ENCODE measurements around the gene VPS13D.

VPS13D gene

GRCh38 chr1:12339396-12339795 is 109.6 kb downstream of the VPS13D start:
- DNase-seq: no peak

- no peak for DNase-seq
Measured at GRCh38 chr1:12339811-12340543, 110.1 kb downstream of the VPS13D start.

- DNase-seq: no peak
Measured at GRCh38 chr1:12340544-12340930, 110.7 kb downstream of the VPS13D start.

GRCh38 chr1:12341667-12342066 is 111.8 kb downstream of the VPS13D start:
- DNase-seq: no peak

DNA sequence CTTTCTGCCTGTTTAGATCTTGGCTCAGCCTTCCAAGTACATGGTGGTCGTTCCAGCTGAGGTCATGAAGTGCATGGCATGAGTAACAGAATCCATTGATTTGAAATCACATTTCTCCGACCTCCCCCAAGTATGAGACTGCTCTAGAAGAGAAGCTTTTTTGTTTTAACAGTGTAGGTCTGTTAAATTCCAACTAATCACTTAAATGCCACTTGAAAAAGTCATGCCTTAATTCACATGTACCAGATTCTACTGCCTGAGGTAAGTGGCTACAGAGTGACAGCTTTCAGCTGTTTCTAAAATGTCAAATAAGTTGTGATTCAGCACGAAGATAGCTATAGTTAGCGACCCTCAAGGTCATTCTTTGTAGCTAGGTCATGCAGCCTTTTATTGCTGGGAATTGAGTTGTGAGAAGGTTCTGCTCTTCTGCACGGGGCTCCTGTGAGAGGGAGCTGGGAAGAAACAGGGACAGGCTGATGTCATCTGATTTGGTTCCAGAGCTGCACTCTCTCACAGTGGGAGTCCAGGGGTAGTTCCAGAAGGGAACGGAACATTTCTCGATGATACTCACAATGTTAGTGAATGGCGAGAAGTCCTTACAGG is 112.7 kb downstream of the VPS13D start:
- no peak for DNase-seq

DNA sequence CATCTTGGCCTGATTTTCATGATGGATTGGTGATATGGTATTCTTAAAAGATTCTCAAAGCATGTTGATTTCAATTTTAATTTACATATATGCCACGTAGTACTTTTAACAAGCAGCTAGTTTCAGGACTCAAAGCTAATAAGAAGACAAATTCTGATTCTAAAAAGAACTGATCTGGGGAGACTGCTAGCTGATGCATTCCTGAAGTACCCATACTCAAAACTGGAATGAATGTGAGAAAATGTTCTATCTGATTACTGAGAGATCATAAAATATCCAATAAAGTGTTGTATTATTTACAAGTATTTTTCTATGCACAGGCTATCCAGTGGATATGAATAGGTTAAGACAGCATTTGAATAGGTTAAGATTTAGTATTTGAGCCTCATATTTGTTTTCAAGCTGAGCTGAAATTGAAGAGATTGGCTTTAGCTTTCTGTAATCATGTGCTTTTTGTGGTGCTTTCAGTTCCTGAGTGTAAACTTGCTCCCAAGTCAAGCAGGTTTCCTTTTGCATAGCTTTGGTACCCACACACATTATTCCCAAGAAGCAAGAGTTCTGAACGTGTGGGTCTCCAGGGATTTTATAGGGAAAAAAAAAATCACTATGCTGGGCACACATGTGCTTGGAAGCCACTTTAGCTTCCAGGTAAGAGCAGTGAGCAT is 114.1 kb downstream of the VPS13D start:
- no peak for DNase-seq

DNA sequence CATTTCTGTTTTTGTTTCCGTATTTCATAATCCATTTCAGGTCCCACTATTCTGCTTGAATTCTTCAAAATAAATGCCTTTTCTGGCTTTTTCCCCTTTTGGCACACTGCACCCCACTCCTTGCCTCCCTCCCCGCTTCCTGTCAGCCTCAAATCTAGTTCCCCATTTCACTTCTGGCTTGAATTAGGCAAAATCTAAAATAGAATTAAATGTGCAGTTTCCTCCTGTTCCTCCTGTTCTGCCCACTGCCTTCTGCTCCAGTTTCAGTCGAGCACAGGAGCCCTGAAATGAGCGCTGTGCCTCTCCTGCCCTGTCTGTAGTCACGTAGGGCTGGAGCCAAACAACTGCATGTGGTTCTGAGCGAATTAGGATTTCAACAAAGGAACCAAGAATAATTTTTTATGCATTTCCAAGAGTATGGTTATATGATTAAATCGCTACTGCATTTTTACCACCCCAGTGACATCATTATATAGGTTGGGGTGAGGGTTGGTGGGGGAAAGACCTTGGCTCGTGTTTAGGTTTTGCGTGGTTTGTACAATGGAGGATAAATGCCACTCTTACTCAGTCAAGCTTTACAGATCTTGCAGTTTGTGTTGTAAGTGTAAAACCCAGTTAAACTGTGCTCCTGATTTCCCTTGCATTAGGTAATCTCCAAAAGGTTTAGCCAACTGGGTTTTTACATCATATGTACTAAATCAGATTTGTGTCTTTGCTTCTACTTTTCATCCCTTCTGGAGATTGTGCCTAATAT is 114.9 kb downstream of the VPS13D start:
- DNase-seq: no peak

- peak in 1 of 2 experiments; percentile 19 for DNase-seq
Measured at GRCh38 chr1:12345350-12346217, 115.8 kb downstream of the VPS13D start.

- DNase-seq: no peak
Measured at GRCh38 chr1:12346483-12347151, 116.8 kb downstream of the VPS13D start.

DNA sequence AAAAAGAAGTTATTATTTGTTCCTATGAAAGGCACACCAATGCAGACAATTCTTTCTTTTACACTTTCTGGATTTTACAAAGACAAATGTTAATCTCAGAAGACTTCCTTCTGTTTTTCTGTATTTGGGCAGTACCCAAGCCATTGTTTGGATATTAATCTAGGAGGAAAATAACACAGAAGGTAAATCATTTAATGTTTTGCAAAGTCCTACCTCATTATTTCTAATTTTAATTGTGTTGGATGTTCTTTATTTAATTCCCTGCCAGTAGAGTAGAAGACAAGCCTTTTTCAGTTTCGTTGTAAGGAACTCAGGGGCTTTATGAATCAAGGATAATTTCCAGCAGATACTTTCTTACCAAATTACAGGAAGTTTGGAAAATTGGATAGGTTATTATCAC is 118.3 kb downstream of the VPS13D start:
- DNase-seq: no peak

- no peak for DNase-seq
Measured at GRCh38 chr1:12353981-12354380, 124.2 kb downstream of the VPS13D start.

DNA sequence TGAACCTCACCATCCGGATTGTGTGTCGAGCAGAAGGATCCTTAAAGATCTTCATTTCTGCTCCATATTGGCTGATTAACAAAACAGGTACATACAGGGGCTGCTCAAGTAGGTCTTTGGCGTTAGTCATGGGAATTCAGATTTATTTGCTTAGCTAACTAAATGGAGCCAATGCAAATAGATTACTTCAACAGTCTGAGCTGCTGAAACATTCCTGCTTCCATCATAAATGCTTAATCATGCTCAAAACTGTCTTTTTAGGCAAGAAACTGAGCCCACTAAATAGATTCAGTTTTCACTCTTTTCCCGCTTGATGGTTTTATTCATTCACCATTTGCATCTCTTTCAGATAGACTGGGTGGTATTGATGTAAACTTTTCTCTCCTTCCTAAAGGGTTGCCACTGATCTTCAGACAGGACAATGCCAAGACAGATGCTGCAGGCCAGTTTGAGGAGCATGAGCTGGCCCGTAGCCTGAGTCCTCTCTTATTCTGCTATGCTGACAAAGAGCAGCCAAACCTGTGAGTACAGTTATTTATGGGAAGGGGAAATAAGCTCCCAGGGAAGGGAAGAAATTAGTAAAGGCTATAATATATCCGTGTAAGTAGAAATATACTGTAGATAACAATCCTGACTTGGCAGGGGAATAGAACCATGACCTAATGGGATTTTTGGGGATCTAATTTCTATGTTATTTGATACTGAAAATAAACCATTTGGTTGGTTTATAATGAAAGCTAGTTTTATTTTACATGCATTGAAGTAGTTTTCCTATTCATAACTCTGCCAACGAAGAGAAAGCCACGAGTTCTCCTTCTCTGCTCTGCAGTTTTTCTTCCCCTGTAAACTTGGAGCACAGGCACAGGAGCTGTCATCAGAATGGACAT is 126.4 kb downstream of the VPS13D start:
- DNase-seq: no peak

DNA sequence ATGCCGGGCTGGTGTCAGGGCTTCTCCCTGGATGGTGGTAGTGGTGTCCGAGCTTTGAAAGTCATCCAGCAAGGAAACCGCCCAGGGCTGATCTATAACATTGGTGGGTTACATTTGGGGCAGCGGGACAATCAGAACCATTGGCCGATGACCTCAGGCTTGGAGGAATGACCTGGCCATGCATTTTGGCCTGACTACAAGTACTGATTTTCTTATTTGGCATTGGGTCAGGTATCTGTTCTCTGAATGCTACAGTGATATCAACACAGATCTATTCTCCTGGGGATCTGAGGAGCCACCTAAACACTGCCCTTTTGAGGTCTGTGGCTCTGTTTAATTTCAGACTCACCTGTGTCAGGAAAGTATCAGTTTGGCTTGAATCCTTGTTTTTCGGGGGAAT is 128.7 kb downstream of the VPS13D start:
- DNase-seq: no peak

- DNase-seq: no peak
Measured at GRCh38 chr1:12359359-12360133, 129.7 kb downstream of the VPS13D start.

- no peak for DNase-seq
Measured at GRCh38 chr1:12368646-12369045, 138.8 kb downstream of the VPS13D start.

DNA sequence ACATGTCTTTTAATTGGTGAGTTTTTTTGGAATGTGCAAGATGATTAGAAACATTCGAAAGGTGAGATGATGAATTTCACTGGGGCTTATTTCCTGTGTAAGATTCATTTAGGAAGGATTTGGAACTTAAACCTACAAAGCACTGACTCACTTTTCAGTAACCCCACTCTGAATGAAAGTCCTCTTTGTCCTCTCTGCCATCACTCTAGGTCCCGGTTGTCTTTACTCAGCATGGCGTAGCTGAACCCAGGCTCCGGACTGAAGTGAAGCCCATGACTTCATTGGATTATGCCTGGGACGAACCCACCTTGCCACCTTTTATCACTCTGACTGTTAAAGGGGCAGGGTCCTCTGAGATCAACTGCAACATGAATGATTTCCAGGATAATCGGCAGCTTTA is 139.4 kb downstream of the VPS13D start:
- no peak for DNase-seq

GRCh38 chr1:12370333-12370975 is 140.6 kb downstream of the VPS13D start:
- DNase-seq: no peak

DNA sequence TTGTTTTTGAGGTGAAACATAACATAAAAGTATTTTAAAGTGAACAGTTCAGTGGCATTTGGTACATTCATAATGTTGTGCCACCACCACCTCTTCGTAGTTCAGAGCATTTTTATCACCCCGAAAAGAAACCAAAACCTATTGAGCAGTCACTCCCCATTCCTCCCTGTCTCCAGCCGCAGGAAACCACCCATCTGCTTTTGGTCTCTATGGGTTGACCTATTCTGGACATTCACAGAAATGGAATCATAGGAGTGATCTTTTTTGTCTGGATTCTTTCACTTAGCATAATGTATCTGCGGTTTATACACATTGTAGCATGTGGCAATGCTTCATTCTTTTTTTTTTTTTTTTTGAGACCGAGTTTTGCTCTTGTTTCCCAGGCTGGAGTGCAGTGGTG is 141.2 kb downstream of the VPS13D start:
- DNase-seq: no peak

DNA sequence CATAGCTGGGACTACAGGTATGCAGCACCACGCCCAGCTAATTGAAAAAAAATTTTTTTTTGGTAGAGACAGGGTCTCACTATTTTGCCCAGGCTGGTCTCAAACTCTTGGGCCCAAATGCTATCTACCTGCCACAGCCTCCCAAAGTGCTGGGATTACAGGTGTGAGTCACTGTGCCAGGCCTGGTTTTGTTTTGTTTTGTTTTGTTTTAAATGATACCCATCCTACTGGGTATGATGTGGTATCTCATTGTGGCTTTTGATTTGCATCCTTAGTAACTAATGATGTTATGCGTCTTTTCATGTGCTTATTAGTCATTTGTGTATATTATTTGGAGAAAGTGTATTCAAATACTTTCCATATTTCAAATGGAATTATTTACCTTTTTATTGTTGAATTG is 142.3 kb downstream of the VPS13D start:
- no peak for DNase-seq

DNA sequence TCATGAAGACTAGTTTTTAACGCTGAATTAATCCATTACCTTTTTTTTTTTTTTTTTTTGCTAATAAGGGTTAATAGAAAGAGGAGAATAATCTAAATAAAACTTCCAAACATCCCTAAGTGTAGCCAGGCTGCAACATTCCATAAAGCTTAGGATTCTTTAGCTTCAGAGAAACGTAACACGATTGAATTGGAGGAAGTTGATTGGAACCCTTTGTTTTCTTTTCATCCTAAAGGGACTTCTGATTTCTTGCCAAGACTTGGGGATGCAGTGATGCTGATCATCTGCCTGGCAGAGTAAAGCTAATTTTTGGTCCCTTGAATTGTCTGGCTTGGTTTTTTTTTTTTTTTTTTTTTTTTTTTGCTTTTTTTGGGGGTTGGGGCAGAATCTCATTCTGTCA is 142.9 kb downstream of the VPS13D start:
- no peak for DNase-seq

Data from stimulated activated CD4-positive, alpha-beta T cell treated with anti-CD3 and anti-CD28 coated beads, Interleukin-4, amount 100 ng/mL, for 4 hours (primary cell).